RCC 7860 (cell line): ENCODE measurements around the gene ZNF576.
"Not testable (repeated sequence)": the region's sequence is repeated elsewhere in the genome, so short reads cannot be mapped to it uniquely, and the experiment has no call there.

ENCODE experiments used
- DNase-seq: peaks from one replicate; pipeline ENCODE4 v3.0.0-alpha.2; 2015; ENCODE audit warnings: low spot score
- FAIRE-seq: peaks from 2 replicates; lab custom pipeline; 2012; peaks lifted over from hg19 to GRCh38; lab: Jason Lieb, UNC

Gene ZNF576

GRCh38 chr19:43644181-43644580 is 47.8 kb downstream of the ZNF576 start:
- FAIRE-seq: no peak
- DNase-seq: no peak

GRCh38 chr19:43648633-43649032 is 52.2 kb downstream of the ZNF576 start:
- FAIRE-seq (no peak), DNase-seq (no peak)

GRCh38 chr19:43649514-43649913 is 53.1 kb downstream of the ZNF576 start:
- no peak for DNase-seq
- no peak for FAIRE-seq

- not testable (repeated sequence) for DNase-seq, FAIRE-seq
Measured at GRCh38 chr19:43650276-43650675, 53.9 kb downstream of the ZNF576 start.
